Esophagus (tissue), 2 donors: ENCODE measurements around the gene TRAPPC12. TPM values are rescaled to one million over a fixed set of nuclear protein-coding genes. Genes with fewer than 3 reads are reported as not detected.

Experiments
- H3K27ac ChIP-seq, 2 donors: one replicate each; pipeline ENCODE4 v1.5.1; 2013; ENCODE audit warnings: low read depth in 2 of 2, mild to moderate bottlenecking in 2 of 2, inconsistent platforms in 1 of 2, low read length in 1 of 2, moderate library complexity in 1 of 2
- H3K27me3 ChIP-seq, 2 donors: one replicate each; pipeline ENCODE4 v1.6.1; 2013; ENCODE audit warnings: low read length in 2 of 2, control low read depth in 1 of 2, mild to moderate bottlenecking in 1 of 2; ENCODE audit not compliant: insufficient read depth in 2 of 2, control insufficient read depth in 1 of 2
- H3K36me3 ChIP-seq, 2 donors: one replicate each; pipeline ENCODE4 v1.6.1; 2013; ENCODE audit warnings: low read length in 1 of 2; ENCODE audit not compliant: control insufficient read depth in 2 of 2, insufficient read depth in 2 of 2
- H3K4me1 ChIP-seq, 2 donors: one replicate each; pipeline ENCODE4 v1.6.1; 2013; ENCODE audit warnings: low read length in 1 of 2; ENCODE audit not compliant: control insufficient read depth in 2 of 2, insufficient read depth in 2 of 2
- H3K4me3 ChIP-seq, 2 donors: one replicate each; pipeline ENCODE4 v1.5.1; 2013; ENCODE audit warnings: low read length in 2 of 2, mild to moderate bottlenecking in 2 of 2, low read depth in 1 of 2, moderate library complexity in 1 of 2
- H3K9me3 ChIP-seq, 2 donors: one replicate each; pipeline ENCODE4 v1.6.1; 2013; ENCODE audit warnings: mild to moderate bottlenecking in 2 of 2, low read depth in 1 of 2, low read length in 1 of 2, moderate library complexity in 1 of 2; ENCODE audit not compliant: control insufficient read depth in 2 of 2, insufficient read depth in 1 of 2
- WGBS, 2 donors: extraction: QIAGEN DNeasy Blood & Tissue Kit; methylation state at CpG; one replicate each; pipeline ENCODE4 v1.1.7; 2013; 5-methylcytosine and 5-hydroxymethylcytosine counted together
- polyA plus RNA-seq, 2 donors: library from polyadenylated mRNA; stranded (reverse); fragments of 200-250 nt; gene quantifications; one replicate each; pipeline ENCODE4 v1.2.3, GENCODE V29; 2013
- donor health status: healthy with polysubstance abuse.
- donor health status: Bipolar disorder and iron deficiency.

Gene TRAPPC12
- polyA plus RNA-seq, 2 donors = 43.6 to 64.2 TPM

DNA sequence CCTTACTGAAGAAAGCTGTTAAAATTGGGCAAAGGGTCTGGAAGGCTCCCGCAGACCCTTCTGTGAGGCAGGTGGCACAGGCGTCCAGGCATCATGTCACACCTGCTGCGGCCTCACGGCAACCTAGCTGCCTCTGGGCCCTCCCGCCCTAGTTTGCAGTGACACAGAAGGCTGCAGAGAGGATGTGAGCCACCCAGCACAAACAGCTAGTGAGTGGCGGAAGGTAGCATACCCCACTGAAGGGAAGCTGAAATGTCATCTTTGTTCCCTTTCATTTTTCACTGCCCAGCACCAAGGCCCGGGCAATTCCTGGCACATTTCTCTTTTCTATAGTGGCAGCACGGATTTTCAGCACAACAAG, 53.8 kb downstream of the TRAPPC12 start:
- Histone ChIP-seq H3K4me3 (no peak overlapping the region), H3K27ac (no peak overlapping the region), H3K4me1 (no peaks in the 10 kb centered on the region), H3K9me3 (no peaks in the 10 kb centered on the region), H3K36me3 (peaks cover 5 to 13% of the 10 kb centered on the region in 2 donors), H3K27me3 (no peaks in the 10 kb centered on the region)
- 87 to 91% methylated on average over 8 of the region's 8 CpGs for WGBS, 2 donors

DNA sequence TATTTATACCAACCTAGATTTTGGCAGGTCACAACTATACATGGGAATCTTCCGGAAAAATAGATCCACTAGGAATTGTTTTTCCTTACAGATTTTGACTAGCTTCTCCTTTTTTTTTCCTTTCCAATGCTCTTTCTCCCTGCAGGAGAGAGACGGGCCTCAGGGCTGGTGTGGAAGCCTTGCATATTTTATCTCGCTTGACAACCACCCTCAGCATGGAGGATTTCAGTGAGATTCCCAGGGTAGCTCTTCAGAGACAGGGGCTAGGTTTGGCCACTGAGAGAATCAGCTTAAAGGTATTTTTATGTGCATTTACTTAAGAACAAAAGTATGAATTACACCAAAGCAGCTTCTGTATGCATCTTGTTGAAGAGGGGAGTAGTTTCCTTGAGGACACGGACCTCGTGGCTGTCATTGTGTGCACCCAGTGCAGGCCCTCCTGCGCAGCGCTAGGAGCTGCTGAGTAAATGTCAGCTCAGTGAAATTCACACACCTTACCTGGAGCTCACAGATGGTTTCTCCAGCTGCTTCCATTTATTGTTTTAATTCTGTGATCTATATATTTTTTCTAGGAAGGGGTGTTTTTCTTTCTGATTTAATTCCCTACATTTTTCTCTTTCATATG, 54.4 kb downstream of the TRAPPC12 start:
- H3K4me1 ChIP-seq = no peaks in the 10 kb centered on the region
- H3K36me3 ChIP-seq = peaks cover 5 to 13% of the 10 kb centered on the region in 2 donors
- WGBS, 2 donors = 89% methylated on average over 7 of the region's 7 CpGs
- no peak overlapping the region for H3K4me3 ChIP-seq
- H3K27me3 ChIP-seq = no peaks in the 10 kb centered on the region
- no peaks in the 10 kb centered on the region for H3K9me3 ChIP-seq
- no peak overlapping the region for H3K27ac ChIP-seq

DNA sequence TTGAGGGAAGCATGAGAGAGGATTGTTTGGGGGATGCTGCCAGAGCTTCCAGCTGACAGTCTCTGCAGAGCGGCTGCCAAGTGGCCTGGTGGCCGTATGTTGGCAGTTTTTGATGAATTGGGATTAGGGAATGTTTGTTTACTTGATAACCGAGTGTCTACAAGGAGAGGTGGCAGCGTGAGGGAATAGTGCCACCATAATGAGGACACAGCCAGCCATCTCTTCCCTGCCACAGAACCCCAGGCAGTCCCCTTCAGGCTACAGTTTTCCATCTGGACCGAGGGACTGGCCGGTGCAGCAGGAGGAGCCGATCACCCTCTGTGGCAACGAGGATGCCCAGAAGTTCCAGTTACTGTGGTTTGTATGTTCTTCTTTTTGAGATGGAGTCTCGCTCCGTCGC, 55.2 kb downstream of the TRAPPC12 start:
- Histone ChIP-seq H3K36me3 (peaks cover 5 to 13% of the 10 kb centered on the region in 2 donors), H3K27ac (no peak overlapping the region)

DNA sequence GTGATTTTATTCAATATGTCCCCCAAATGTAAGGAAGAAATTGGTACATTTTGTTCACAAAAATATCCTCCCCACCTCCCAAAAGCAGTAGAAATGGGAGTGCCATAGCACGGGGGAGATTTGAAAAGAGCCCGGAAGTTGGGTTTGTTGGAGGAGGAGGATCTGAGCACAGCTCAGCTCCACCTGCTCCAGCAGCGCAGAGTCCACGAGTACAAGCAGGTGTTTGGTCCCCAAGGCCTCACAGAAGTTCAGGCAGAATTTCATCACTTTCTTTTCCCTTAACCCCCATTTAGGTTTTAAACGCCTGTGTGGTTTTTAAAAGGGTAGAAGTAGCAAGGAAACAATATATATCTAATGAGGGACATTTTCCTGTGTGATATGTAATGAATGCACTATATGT, 56.0 kb downstream of the TRAPPC12 start:
- no peak overlapping the region for H3K27ac ChIP-seq
- H3K9me3 ChIP-seq = no peaks in the 10 kb centered on the region
- no peaks in the 10 kb centered on the region for H3K27me3 ChIP-seq
- no peaks in the 10 kb centered on the region for H3K4me1 ChIP-seq
- 81 to 86% methylated on average over 5 of the region's 5 CpGs for WGBS, 2 donors
- H3K4me3 ChIP-seq = no peak overlapping the region
- peaks cover 5 to 13% of the 10 kb centered on the region in 2 donors for H3K36me3 ChIP-seq

More for the DNA sequence above, 55.2 kb downstream of the TRAPPC12 start:
- 68 to 82% methylated on average over 11 of the region's 11 CpGs for WGBS, 2 donors
- H3K4me1 ChIP-seq = no peaks in the 10 kb centered on the region
- H3K4me3 ChIP-seq = no peak overlapping the region
- H3K9me3 ChIP-seq = no peaks in the 10 kb centered on the region
- H3K27me3 ChIP-seq = no peaks in the 10 kb centered on the region

DNA sequence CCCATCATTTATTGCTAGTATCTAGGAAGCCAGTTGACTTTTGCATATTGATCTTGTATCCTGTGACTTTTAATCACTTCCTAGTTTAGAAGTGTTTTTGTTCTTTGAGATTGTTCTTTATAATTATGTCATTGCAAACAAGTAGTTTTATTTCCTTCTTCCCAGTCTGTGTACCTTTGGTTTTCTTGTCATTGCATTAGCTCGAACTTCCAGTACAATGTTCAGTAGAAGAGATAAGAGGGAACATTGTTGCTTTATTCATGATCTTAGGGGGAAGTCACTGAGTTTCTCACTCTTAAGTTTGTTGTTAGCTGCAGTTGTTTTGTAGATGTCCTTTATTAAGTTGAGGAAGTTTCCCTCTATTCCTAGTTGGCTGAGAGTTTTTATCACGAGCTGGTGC, 61.0 kb downstream of the TRAPPC12 start:
- Histone ChIP-seq H3K36me3 (peaks cover 8 to 10% of the 10 kb centered on the region in 2 donors), H3K27ac (no peak overlapping the region), H3K4me1 (no peaks in the 10 kb centered on the region), H3K4me3 (no peak overlapping the region), H3K9me3 (no peaks in the 10 kb centered on the region), H3K27me3 (no peaks in the 10 kb centered on the region)
- WGBS, 2 donors = 50 to 69% methylated on average over 2 of the region's 2 CpGs

DNA sequence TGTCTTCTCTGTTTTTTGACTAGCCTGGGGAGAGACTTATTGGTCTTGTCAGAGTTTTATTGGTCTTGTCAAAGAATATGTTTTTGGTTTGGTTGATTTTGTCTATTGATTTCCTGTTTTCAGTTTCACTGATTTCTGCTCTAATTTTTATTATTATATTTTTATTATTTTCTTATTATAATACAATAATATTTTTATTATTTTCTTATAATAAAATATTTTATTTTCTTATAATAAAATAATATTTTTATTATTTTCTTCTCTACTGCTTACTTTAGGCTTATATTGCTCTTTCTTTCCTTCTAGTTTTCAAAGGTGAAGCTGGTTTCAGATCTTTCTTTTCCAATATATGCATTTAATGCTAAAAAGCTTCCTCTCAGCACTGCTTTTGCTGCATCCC, 62.0 kb downstream of the TRAPPC12 start:
- H3K27me3 ChIP-seq = no peaks in the 10 kb centered on the region
- H3K36me3 ChIP-seq = peaks cover 8 to 18% of the 10 kb centered on the region in 2 donors
- peaks cover 0 to 2% of the 10 kb centered on the region in 2 donors for H3K9me3 ChIP-seq
- no peak overlapping the region for H3K27ac ChIP-seq
- H3K4me3 ChIP-seq = no peak overlapping the region
- H3K4me1 ChIP-seq = no peaks in the 10 kb centered on the region

- H3K36me3 ChIP-seq = peaks cover 8 to 21% of the 10 kb centered on the region in 2 donors
- H3K4me3 ChIP-seq = no peak overlapping the region
- H3K27me3 ChIP-seq = no peaks in the 10 kb centered on the region
- H3K27ac ChIP-seq = no peak overlapping the region
- peaks cover 0 to 4% of the 10 kb centered on the region in 2 donors for H3K9me3 ChIP-seq
- no peaks in the 10 kb centered on the region for H3K4me1 ChIP-seq
- 85 to 93% methylated on average over 6 of the region's 6 CpGs for WGBS, 2 donors
Measured at GRCh38 chr2:3442185-3442584, 62.7 kb downstream of the TRAPPC12 start.

DNA sequence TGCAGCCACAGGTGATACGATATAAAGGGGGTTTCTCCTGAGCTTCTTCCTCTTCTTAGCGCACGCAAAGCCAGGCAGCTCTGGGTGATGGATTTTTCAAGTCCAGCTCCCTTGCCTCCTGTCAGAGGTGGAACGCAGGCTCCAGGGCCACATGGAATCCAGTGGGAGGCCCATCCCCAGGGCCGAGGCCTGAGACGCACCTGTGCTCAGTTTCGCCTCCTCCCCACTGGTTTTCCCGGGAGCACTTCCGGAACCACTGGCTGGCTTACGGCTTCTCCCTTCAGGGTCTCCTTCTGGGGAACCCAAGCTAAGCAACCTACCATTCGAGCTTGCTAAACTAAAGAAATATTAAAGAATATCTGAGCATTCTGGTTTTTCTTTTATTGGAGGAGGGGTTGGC, 63.6 kb downstream of the TRAPPC12 start:
- Histone ChIP-seq H3K36me3 (peaks cover 8 to 27% of the 10 kb centered on the region in 2 donors), H3K4me1 (no peaks in the 10 kb centered on the region), H3K27ac (no peak overlapping the region), H3K4me3 (no peak overlapping the region), H3K9me3 (peaks cover 0 to 7% of the 10 kb centered on the region in 2 donors), H3K27me3 (no peaks in the 10 kb centered on the region)
- WGBS, 2 donors = 97 to 98% methylated on average over 11 of the region's 11 CpGs

DNA sequence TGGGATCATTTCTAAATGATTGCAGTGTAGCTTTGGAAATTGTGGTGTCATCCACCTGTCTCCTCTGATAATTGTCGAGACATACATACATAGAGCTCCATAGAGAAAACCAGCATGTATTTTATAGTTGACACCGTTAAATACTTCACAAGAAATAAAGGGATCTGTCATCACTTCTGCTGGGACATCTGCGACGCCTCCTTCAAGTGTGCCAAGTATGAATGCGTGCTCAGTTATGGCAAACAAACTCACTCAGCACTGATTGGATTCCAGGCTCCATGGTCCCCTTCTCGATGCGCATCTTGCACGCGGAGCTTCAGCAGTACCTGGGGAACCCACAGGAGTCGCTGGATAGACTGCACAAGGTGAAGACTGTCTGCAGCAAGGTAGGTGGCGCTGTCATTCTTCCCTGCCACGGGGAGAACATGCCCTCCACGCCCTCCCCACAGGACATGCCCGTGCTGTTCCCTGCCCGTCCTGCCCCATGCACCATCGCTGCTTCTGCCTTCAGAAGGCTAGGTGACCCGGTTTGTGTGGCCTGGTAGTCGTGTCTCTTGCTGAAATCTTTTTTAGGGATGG, 64.1 kb downstream of the TRAPPC12 start:
- no peaks in the 10 kb centered on the region for H3K4me1 ChIP-seq
- no peak overlapping the region for H3K4me3 ChIP-seq
- no peaks in the 10 kb centered on the region for H3K27me3 ChIP-seq
- no peak overlapping the region for H3K27ac ChIP-seq
- 89 to 91% methylated on average over 18 of the region's 18 CpGs for WGBS, 2 donors
- H3K36me3 ChIP-seq = peaks cover 8 to 28% of the 10 kb centered on the region in 2 donors
- peaks cover 0 to 11% of the 10 kb centered on the region in 2 donors for H3K9me3 ChIP-seq

- H3K27me3 ChIP-seq = no peaks in the 10 kb centered on the region
- H3K4me1 ChIP-seq = no peaks in the 10 kb centered on the region
- 93% methylated on average over 11 of the region's 11 CpGs for WGBS, 2 donors
- H3K4me3 ChIP-seq = no peak overlapping the region
- peaks cover 8 to 34% of the 10 kb centered on the region in 2 donors for H3K36me3 ChIP-seq
- no peak overlapping the region for H3K27ac ChIP-seq
- H3K9me3 ChIP-seq = peaks cover 0 to 11% of the 10 kb centered on the region in 2 donors
Measured at GRCh38 chr2:3445891-3446290, 66.4 kb downstream of the TRAPPC12 start.
